ENCODE measurements around the gene NCOA7.

The NCOA7 gene

GRCh38 chr6:125884634-125885371, 94.0 kb downstream of the NCOA7 start:
- no peak for DNase-seq
- Histone ChIP-seq H3K4me1 (no peaks in the 10 kb centered on the region), H3K36me3 (peaks cover 50 to 85% (median 58%) of the 10 kb centered on the region in 3 donors), H3K27ac (no peak overlapping the region), H3K4me3 (no peak overlapping the region), H3K9me3 (no peaks in the 10 kb centered on the region), H3K27me3 (no peaks in the 10 kb centered on the region)
- intact Hi-C loops (cut with DNase I; ENCODE audit: low total_unique reads), result no loop called here
- no peak for TF ChIP-seq CTCF (IDR thresholded peaks at IDR 0.05)

- no peak for TF ChIP-seq CTCF (IDR thresholded peaks at IDR 0.05)
- Histone ChIP-seq H3K9me3 (no peaks in the 10 kb centered on the region), H3K36me3 (peaks cover 46 to 88% (median 53%) of the 10 kb centered on the region in 3 donors), H3K4me1 (no peaks in the 10 kb centered on the region), H3K27me3 (no peaks in the 10 kb centered on the region), H3K4me3 (no peak overlapping the region), H3K27ac (no peak overlapping the region)
- intact Hi-C loops (cut with DNase I; ENCODE audit: low total_unique reads), result no loop called here
- no peak for DNase-seq
Measured at GRCh38 chr6:125886021-125886420, 95.3 kb downstream of the NCOA7 start.

GRCh38 chr6:125886914-125887313, 96.2 kb downstream of the NCOA7 start:
- no peak for TF ChIP-seq CTCF (IDR thresholded peaks at IDR 0.05)

GRCh38 chr6:125887372-125887771, 96.6 kb downstream of the NCOA7 start:
- no peak for TF ChIP-seq CTCF (IDR thresholded peaks at IDR 0.05)
- Histone ChIP-seq H3K36me3 (peaks cover 34 to 86% (median 53%) of the 10 kb centered on the region in 3 donors), H3K27me3 (no peaks in the 10 kb centered on the region), H3K4me3 (no peak overlapping the region), H3K9me3 (no peaks in the 10 kb centered on the region), H3K4me1 (no peaks in the 10 kb centered on the region), H3K27ac (no peak overlapping the region)
- DNase-seq, result no peak
- intact Hi-C loops (cut with DNase I; ENCODE audit: low total_unique reads), result no loop called here

More at GRCh38 chr6:125886914-125887313, 96.2 kb downstream of the NCOA7 start:
- no peaks in the 10 kb centered on the region for H3K9me3 ChIP-seq
- H3K27ac ChIP-seq, result no peak overlapping the region
- H3K4me3 ChIP-seq, result no peak overlapping the region
- no peak for DNase-seq
- intact Hi-C loops (cut with DNase I; ENCODE audit: low total_unique reads), result no loop called here
- H3K27me3 ChIP-seq, result no peaks in the 10 kb centered on the region
- H3K36me3 ChIP-seq, result peaks cover 38 to 88% (median 53%) of the 10 kb centered on the region in 3 donors
- no peaks in the 10 kb centered on the region for H3K4me1 ChIP-seq

- Histone ChIP-seq H3K4me3 (no peak overlapping the region), H3K27ac (no peak overlapping the region), H3K27me3 (no peaks in the 10 kb centered on the region), H3K4me1 (no peaks in the 10 kb centered on the region), H3K9me3 (no peaks in the 10 kb centered on the region), H3K36me3 (peaks cover 23 to 86% (median 48%) of the 10 kb centered on the region in 3 donors)
- no peak for DNase-seq
- intact Hi-C loops (cut with DNase I; ENCODE audit: low total_unique reads), result no loop called here
- TF ChIP-seq CTCF (IDR thresholded peaks at IDR 0.05), result no peak
Measured at GRCh38 chr6:125888989-125889656, 98.4 kb downstream of the NCOA7 start.

All from tibial artery (tissue), 4 donors.